K562 (cell line): ENCODE data around the gene GHR. TPM values are rescaled to one million over a fixed set of nuclear protein-coding genes. Genes with fewer than 3 reads are reported as not detected.

Experiments
- ATAC-seq: fragments of 200-7000 bp; cut with Tn5 transposase; 3 replicates; pipeline ENCODE4 v1.9.1; 2020; ENCODE audit warnings: moderate library complexity
- BruUV-seq: library from RNA; stranded (reverse); fragments of 400-500 nt; replicated peaks from 2 replicates; lab custom pipeline; 2021; lab: Mats Ljungman, UMichigan
- CTCF ChIA-PET: fragments of 300-600 bp; formaldehyde crosslinking; extraction: SDS; loops from one replicate; lab custom pipeline; 2021; ENCODE audit warnings: low intra/inter-chr PET ratio; lab: Yijun Ruan, JAX
- POLR2A ChIA-PET: fragments of 300-600, 350-650 bp; sonication (Branson Sonifier 250); formaldehyde crosslinking; extraction: SDS; loops from one replicate; lab custom pipeline; 2021; ENCODE audit warnings: antibody characterized with exemption, inconsistent platforms; lab: Yijun Ruan, JAX
- DNase-seq, 4 experiments: peaks; one replicate each; pipeline versions ENCODE4 v3.0.0 to v3.0.0-alpha.2; 2011 to 2018; ENCODE audit warnings: low spot score in 3 of 4, mixed read lengths in 3 of 4; ENCODE audit errors: extremely low read depth in 1 of 4
- FAIRE-seq: peaks from 2 replicates; lab custom pipeline; 2011; peaks lifted over from hg19 to GRCh38; lab: Jason Lieb, UNC
- H2AFZ ChIP-seq: 2 replicates; pipeline ENCODE4 v1.6.0; 2011; ENCODE audit warnings: low read depth, low read length, control low read depth, inconsistent platforms
- H3K27ac ChIP-seq: fragments of 200-600 bp; 3 replicates; pipeline ENCODE4 v1.8.0; 2011; ENCODE audit warnings: low read depth, mild to moderate bottlenecking, control low read depth, inconsistent platforms, low read length, moderate library complexity, mixed read lengths; ENCODE audit errors: extremely low read depth
- H3K27me3 ChIP-seq, 2 experiments: fragments of 300-600 bp in 1 of 2; 2 replicates in 1 of 2; 3 replicates in 1 of 2; pipeline versions ENCODE4 v1.6.0 to v1.8.0; 2011; ENCODE audit warnings: inconsistent platforms in 2 of 2, low read length in 2 of 2, mild to moderate bottlenecking in 1 of 2, mixed read lengths in 1 of 2, moderate library complexity in 1 of 2; ENCODE audit not compliant: control insufficient read depth in 2 of 2, insufficient read depth in 2 of 2
- H3K36me3 ChIP-seq: fragments of 300-600 bp; 3 replicates; pipeline ENCODE4 v1.8.0; 2011; ENCODE audit warnings: mild to moderate bottlenecking, low read length, inconsistent platforms; ENCODE audit not compliant: control insufficient read depth, insufficient read depth
- H3K4me1 ChIP-seq, 2 experiments: fragments of 200-600 bp in 1 of 2; replicated peaks in 1 of 2; 2 replicates in 1 of 2; 3 replicates in 1 of 2; pipeline versions ENCODE4 v1.5.1 to v1.8.0; 2011; ENCODE audit warnings: inconsistent platforms in 2 of 2, low read length in 2 of 2, mild to moderate bottlenecking in 1 of 2, mixed read lengths in 1 of 2, moderate library complexity in 1 of 2; ENCODE audit not compliant: control insufficient read depth in 2 of 2, insufficient read depth in 2 of 2
- H3K4me2 ChIP-seq: 2 replicates; pipeline ENCODE4 v1.6.1; 2011; ENCODE audit warnings: low read length, control low read depth, inconsistent platforms, mixed read lengths; ENCODE audit not compliant: insufficient read depth
- H3K4me3 ChIP-seq: fragments of 200-600 bp; sonication (generic), shearing (Covaris generic); 2 replicates; pipeline ENCODE4 v1.5.1; 2016; ENCODE audit warnings: control low read depth, inconsistent platforms
- H3K79me2 ChIP-seq: fragments of 200-600 bp; 3 replicates; pipeline ENCODE4 v1.8.0; 2011; ENCODE audit warnings: low read length, inconsistent platforms; ENCODE audit not compliant: control insufficient read depth, insufficient read depth
- H3K9ac ChIP-seq, 2 experiments: 2 replicates each; pipeline versions ENCODE4 v1.6.0 to v1.6.1; 2011; ENCODE audit warnings: low read depth in 2 of 2, low read length in 2 of 2, control low read depth in 1 of 2, inconsistent platforms in 1 of 2, mild to moderate bottlenecking in 1 of 2, mixed read lengths in 1 of 2; ENCODE audit not compliant: insufficient read depth in 1 of 2
- H3K9me1 ChIP-seq: one replicate; pipeline ENCODE4 v1.6.0; 2011; ENCODE audit warnings: inconsistent platforms, mild to moderate bottlenecking, low read length, moderate library complexity; ENCODE audit not compliant: control insufficient read depth, insufficient read depth
- H3K9me3 ChIP-seq: replicated peaks from 2 replicates; pipeline ENCODE4 v1.5.1; 2011; ENCODE audit warnings: low read depth, low read length, inconsistent platforms; ENCODE audit not compliant: control insufficient read depth, insufficient read depth
- H4K20me1 ChIP-seq: replicated peaks from 2 replicates; pipeline ENCODE4 v1.6.1; 2011; ENCODE audit warnings: low read length, inconsistent platforms, mixed read lengths; ENCODE audit not compliant: control insufficient read depth, insufficient read depth
- CHCHD3 ChIP-seq: fragments of 250-450 bp; sonication (Bioruptor Pico); IDR thresholded peaks from 2 replicates; pipeline ENCODE4 v2.1.2; 2022; ENCODE audit warnings: mild to moderate bottlenecking
- RAD51 ChIP-seq: fragments of 450-650 bp; IDR thresholded peaks from 2 replicates; pipeline ENCODE4 v1.7.1; 2016; ENCODE audit warnings: low read depth, mild to moderate bottlenecking, borderline replicate concordance
- TFE3 ChIP-seq: fragments of 450-650 bp; formaldehyde crosslinking; IDR thresholded peaks from 2 replicates; pipeline ENCODE4 v1.4.0; 2020; ENCODE audit warnings: mild to moderate bottlenecking, mixed read lengths
- TOE1 ChIP-seq, 2 experiments: fragments of 450-650 bp in 1 of 2; sonication (generic) in 1 of 2; formaldehyde crosslinking in 1 of 2; IDR thresholded peaks; 2 replicates each; pipeline versions ENCODE4 v1.7.1 to v1.8.0; 2016 to 2022; ENCODE audit warnings: borderline replicate concordance in 2 of 2, mild to moderate bottlenecking in 2 of 2, antibody characterized with exemption in 1 of 2, inconsistent platforms in 1 of 2, low read depth in 1 of 2, missing genetic modification reagents in 1 of 2, moderate library complexity in 1 of 2
- WGBS: fragments of 100-300 bp; shearing (Covaris generic); methylation state at CpG from one replicate; pipeline ENCODE4 v1.1.6; 2016; ENCODE audit warnings: low coverage, mixed read lengths; ENCODE audit not compliant: insufficient coverage; ENCODE audit errors: missing lambda C conversion rate; 5-methylcytosine and 5-hydroxymethylcytosine counted together
- in situ Hi-C: fragments of 300-500 bp; cut with MboI; formaldehyde crosslinking; loops from 4 replicates; pipeline ENCODE4 v1.15.0; 2018; ENCODE audit warnings: inconsistent platforms, mixed read lengths
- intact Hi-C: fragments of 100-400 bp; cut with micrococcal nuclease; formaldehyde crosslinking; loops from 2 replicates; pipeline ENCODE4 v1.14.2; 2022
- polyA plus RNA-seq, 8 experiments: library from polyadenylated mRNA; depleted of rRNA in 4 of 8; stranded (reverse) in 5 of 8; unstranded in 3 of 8; fragments of >200 nt; fragmentation: Nextera tagmentation in 2 of 8; fragmentation: Illumina TruSeq in 1 of 8; extraction: Ambion mirVana in 2 of 8; extraction: Trizol in 1 of 8; gene quantifications; 2 replicates each; pipeline versions ENCODE4 v1.2.1 to v1.2.3, GENCODE V29; 2011 to 2014; ENCODE audit warnings: inconsistent platforms in 1 of 8, missing spikeins in 1 of 8
- total RNA-seq, 7 experiments: library from RNA; depleted of rRNA in 6 of 7; stranded (reverse); fragments of >200 nt in 6 of 7; fragmentation: Illumina TruSeq in 2 of 7; extraction: Trizol in 2 of 7; gene quantifications; 2 replicates each; pipeline versions ENCODE4 v1.2.1 to v1.2.3, GENCODE V29; 2011 to 2021; ENCODE audit warnings: low replicate concordance in 1 of 7

The GHR gene
- total and polyA plus RNA-seq, 9 of the 15 experiments (the other 6 are each of a cell fraction or from before 2014, with no cell fraction given), result 0.01 to 0.13 (median 0.07) TPM; not detected in 5

- no peak overlapping the region for H3K4me3 ChIP-seq
- no peaks in the 10 kb centered on the region for H4K20me1 ChIP-seq
- H3K4me2 ChIP-seq, result no peak overlapping the region
- no peaks in the 10 kb centered on the region for H3K27me3 ChIP-seq
- CTCF ChIA-PET, result no interaction called here
- no peaks in the 10 kb centered on the region for H3K9me1 ChIP-seq
- under 1% methylated on average over 8 of the region's 8 CpGs for WGBS
- H2AFZ ChIP-seq, result no peak overlapping the region
- H3K36me3 ChIP-seq, result no peaks in the 10 kb centered on the region
- no TSS peak for BruUV-seq
- no peak overlapping the region for H3K27ac ChIP-seq
- TF ChIP-seq RAD51, result peak; percentile 35; the same call in 1 of the 2 replicates
- peak; percentile 87 for TF ChIP-seq TFE3 (CRISPR knock-in tag)
- TF ChIP-seq CHCHD3 (CRISPR knock-in tag), result no peak
- TF ChIP-seq TOE1 (IDR thresholded peaks at IDR 0.05; ENCODE audit: borderline replicate concordance), result 0 out of 2 replicates have a peak, but pooled peaks have one; percentile 32
- TF ChIP-seq TOE1 (CRISPR knock-in tag; IDR thresholded peaks at IDR 0.05; ENCODE audit: borderline replicate concordance, low read depth), result no peak
- H3K79me2 ChIP-seq, result no peaks in the 10 kb centered on the region
- no peak for ATAC-seq
- POLR2A ChIA-PET, result interaction anchor here (1.4 kb wide), 1 partner anchor 12 kb away, joined by 3 read pairs; no protein-coding TSS in a partner anchor
- intact Hi-C loops, result loop anchor here (5.0 kb wide), 2 partner anchors 119 to 249 kb away; no protein-coding TSS in a partner anchor
- no peaks in the 10 kb centered on the region for H3K4me1 ChIP-seq
- no peaks in the 10 kb centered on the region for H3K9me3 ChIP-seq
- no peak for FAIRE-seq
- in situ Hi-C loops, result no loop called here
- H3K9ac ChIP-seq, result no peak overlapping the region
- DNase-seq, result no peak
These were observed 95.5 kb downstream of the GHR start for GRCh38 chr5:42518595-42519221.
